GM10266 (cell line): ENCODE results near the gene PLXNA2.

Experiments used
- DNase-seq: peaks from one replicate; pipeline ENCODE4 v3.0.0; 2012; ENCODE audit errors: extremely low spot score
- TF ChIP-seq, protein P1 (sequence below): IDR thresholded peaks from 2 replicates; pipeline ENCODE4 v1.5.1; 2012; ENCODE audit warnings: mild to moderate bottlenecking, low read depth; ENCODE audit not compliant: control insufficient read depth, insufficient read depth; ENCODE audit errors: missing control alignments

Gene PLXNA2

DNA sequence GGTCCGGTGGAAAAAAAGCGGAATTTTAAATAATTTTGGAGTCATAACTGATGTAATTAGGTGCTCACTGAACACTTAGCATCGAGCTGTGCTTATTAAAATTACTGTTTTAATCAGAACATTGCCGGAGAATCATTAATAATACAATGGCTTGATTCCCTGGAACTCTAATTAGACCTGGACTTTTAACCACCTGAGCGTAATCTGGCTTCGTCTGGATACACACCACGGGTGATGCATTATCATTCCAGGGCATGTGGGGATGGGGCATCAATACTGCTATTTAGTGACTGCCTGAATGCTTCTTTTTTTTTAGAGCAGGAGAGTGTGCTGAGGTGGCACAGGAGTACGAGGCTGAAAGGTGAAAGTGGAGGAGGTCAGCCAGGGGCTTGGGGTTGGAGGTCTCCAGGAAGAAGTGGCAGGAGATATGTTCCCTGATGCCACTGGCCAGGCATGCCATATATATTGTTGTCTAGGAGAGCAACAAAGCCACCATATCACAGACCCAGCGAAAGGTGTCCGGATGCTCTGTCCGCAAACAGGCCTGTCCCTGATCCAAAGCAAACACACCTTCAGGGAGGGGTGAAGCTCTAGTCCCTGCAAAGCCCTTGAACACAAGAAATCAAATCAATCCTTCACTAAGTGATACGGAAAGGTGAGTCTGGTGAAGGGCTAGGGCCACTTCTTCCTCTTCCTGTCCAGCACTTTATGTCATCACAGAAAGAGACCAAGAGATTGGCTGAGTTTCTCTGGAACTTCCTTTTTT is 125.2 kb downstream of the PLXNA2 start:
- TF ChIP-seq, protein P1, sequence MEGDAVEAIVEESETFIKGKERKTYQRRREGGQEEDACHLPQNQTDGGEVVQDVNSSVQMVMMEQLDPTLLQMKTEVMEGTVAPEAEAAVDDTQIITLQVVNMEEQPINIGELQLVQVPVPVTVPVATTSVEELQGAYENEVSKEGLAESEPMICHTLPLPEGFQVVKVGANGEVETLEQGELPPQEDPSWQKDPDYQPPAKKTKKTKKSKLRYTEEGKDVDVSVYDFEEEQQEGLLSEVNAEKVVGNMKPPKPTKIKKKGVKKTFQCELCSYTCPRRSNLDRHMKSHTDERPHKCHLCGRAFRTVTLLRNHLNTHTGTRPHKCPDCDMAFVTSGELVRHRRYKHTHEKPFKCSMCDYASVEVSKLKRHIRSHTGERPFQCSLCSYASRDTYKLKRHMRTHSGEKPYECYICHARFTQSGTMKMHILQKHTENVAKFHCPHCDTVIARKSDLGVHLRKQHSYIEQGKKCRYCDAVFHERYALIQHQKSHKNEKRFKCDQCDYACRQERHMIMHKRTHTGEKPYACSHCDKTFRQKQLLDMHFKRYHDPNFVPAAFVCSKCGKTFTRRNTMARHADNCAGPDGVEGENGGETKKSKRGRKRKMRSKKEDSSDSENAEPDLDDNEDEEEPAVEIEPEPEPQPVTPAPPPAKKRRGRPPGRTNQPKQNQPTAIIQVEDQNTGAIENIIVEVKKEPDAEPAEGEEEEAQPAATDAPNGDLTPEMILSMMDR: no peak
- no peak for DNase-seq

GRCh38 chr1:208118306-208118705 is 125.9 kb downstream of the PLXNA2 start:
- TF ChIP-seq, protein P1: no peak
- no peak for DNase-seq

DNA sequence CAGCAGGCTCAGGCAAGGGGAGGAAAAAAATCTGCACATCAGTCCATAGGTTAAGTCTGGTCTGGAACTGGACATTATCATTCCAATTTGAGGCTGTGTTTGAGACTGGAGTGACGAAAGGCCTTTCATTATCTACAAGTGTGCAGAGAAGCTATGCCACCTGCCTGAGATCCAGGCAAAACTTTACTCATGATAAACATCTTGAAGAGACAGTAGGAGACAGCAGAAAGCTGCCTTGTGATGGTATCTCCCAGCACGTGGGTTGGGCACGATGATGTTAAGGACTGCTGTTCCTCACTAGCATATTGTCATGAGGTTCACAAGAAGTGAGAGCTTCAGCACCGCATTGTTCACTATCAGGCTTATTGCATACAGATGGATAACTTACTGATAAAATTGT is 126.4 kb downstream of the PLXNA2 start:
- no peak for DNase-seq
- TF ChIP-seq, protein P1: no peak

DNA sequence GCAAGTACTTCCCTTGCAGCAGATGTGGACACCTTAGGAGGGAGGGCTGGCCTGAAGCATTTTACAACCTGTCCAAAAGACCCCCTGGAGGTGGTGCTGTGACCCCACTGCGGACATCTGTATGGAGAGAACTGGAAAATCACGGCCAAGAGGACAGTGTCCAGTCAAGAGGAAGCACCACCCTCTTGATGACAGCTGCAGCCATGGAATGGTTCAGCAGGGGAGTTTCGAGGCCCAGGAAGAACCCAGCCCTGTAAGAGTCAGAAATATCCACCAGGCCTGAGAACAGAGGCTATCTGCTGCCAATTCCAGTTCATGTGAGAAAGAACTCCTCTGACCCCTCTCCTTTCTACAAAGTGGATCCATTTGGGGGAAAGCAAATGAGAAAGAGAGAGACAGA is 126.8 kb downstream of the PLXNA2 start:
- TF ChIP-seq, protein P1: no peak

GRCh38 chr1:208115924-208116640 is 128.1 kb downstream of the PLXNA2 start:
- TF ChIP-seq, protein P1: no peak
- DNase-seq: no peak

More for the DNA sequence above, 126.8 kb downstream of the PLXNA2 start:
- no peak for DNase-seq

- no peak for DNase-seq
- TF ChIP-seq, protein P1: no peak
These were observed 131.2 kb downstream of the PLXNA2 start for GRCh38 chr1:208113011-208113410.

- TF ChIP-seq, protein P1: no peak
- DNase-seq: no peak
These were observed 131.8 kb downstream of the PLXNA2 start for GRCh38 chr1:208112401-208112800.
